OCI-LY3 (cell line): ENCODE results near the gene ENTREP1.

Experiments used
- EZH2phosphoT487 ChIP-seq: fragments of 200-600 bp; shearing (Covaris generic); IDR thresholded peaks from 2 replicates; pipeline ENCODE4 v1.6.1; 2018; ENCODE audit warnings: antibody characterized with exemption, mixed run types, low read depth
- TF ChIP-seq, protein P1 (sequence below): fragments of 200-600, 300-600 bp; sonication (generic); IDR thresholded peaks from 2 replicates; pipeline ENCODE4 v1.5.1; 2014; ENCODE audit warnings: antibody characterized with exemption, low read length, low read depth

DNA sequence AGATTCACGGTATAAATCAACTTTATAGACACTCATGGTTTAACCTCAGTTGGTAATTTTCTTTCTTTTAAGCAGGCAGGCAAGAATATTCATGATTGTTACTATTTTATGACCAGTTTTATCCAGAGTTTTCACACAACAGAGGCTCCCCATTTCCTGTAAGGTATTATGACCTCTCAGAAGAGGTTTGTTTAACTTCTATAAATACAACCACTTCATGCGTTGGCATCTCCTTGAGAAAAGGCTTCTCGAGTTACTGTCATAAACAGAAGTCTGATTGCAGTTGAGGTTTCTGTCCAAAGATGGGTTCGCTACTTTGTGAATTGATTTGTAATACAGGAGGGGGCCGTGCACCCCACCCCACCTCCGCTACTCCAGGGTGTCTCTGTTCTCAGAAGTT lies 55.3 kb downstream of the ENTREP1 start:
- no peak for TF ChIP-seq EZH2phosphoT487
- TF ChIP-seq, protein P1, sequence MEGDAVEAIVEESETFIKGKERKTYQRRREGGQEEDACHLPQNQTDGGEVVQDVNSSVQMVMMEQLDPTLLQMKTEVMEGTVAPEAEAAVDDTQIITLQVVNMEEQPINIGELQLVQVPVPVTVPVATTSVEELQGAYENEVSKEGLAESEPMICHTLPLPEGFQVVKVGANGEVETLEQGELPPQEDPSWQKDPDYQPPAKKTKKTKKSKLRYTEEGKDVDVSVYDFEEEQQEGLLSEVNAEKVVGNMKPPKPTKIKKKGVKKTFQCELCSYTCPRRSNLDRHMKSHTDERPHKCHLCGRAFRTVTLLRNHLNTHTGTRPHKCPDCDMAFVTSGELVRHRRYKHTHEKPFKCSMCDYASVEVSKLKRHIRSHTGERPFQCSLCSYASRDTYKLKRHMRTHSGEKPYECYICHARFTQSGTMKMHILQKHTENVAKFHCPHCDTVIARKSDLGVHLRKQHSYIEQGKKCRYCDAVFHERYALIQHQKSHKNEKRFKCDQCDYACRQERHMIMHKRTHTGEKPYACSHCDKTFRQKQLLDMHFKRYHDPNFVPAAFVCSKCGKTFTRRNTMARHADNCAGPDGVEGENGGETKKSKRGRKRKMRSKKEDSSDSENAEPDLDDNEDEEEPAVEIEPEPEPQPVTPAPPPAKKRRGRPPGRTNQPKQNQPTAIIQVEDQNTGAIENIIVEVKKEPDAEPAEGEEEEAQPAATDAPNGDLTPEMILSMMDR = no peak
